A549 (cell line): ENCODE data around the gene AQP12B. TPM values are rescaled to one million over a fixed set of nuclear protein-coding genes. Genes with fewer than 3 reads are reported as not detected.

Source experiments
- ATAC-seq, 2 experiments: fragments of 200-7000 bp in 1 of 2; fragments of >200 bp in 1 of 2; cut with Nextera tagmentation in 1 of 2; cut with Tn5 transposase in 1 of 2; 3 replicates each; pipeline versions ENCODE4 v1.8.0 to v1.9.1; 2018 to 2020; ENCODE audit warnings: mild to moderate bottlenecking in 1 of 2, moderate library complexity in 1 of 2
- CTCF ChIA-PET: fragments of 300-600 bp; sonication (Branson Sonifier 250); formaldehyde crosslinking; extraction: SDS; loops from one replicate; lab custom pipeline; 2021; ENCODE audit warnings: antibody characterized with exemption, inconsistent platforms; lab: Yijun Ruan, JAX
- POLR2A ChIA-PET: fragments of 350-600 bp; formaldehyde crosslinking; extraction: SDS; loops from one replicate; lab custom pipeline; 2021; ENCODE audit warnings: antibody characterized with exemption, inconsistent platforms; lab: Yijun Ruan, JAX
- DNase-seq, 2 experiments: peaks; one replicate each; pipeline versions ENCODE4 v3.0.0 to v3.0.0-alpha.2; 2011 to 2016; ENCODE audit warnings: low read depth in 1 of 2, low spot score in 1 of 2
- FAIRE-seq: peaks from 2 replicates; lab custom pipeline; 2011; peaks lifted over from hg19 to GRCh38; lab: Jason Lieb, UNC
- H3K27ac ChIP-seq, 2 experiments: fragments of >200 bp; sonication (Bioruptor Twin); formaldehyde crosslinking; 3 replicates each; pipeline ENCODE4 v1.5.1; 2016 to 2017
- H3K4me1 ChIP-seq: fragments of >200 bp; sonication (Bioruptor Twin); formaldehyde crosslinking; 3 replicates; pipeline ENCODE4 v1.6.1; 2016
- H3K4me2 ChIP-seq: fragments of >200 bp; sonication (Bioruptor Twin); formaldehyde crosslinking; 3 replicates; pipeline ENCODE4 v1.6.1; 2016
- H3K4me3 ChIP-seq: fragments of >200 bp; sonication (Bioruptor Twin); formaldehyde crosslinking; 3 replicates; pipeline ENCODE4 v1.5.1; 2016
- H3K9me3 ChIP-seq: fragments of >200 bp; sonication (Bioruptor Twin); formaldehyde crosslinking; 3 replicates; pipeline ENCODE4 v1.6.1; 2016
- CBX8 ChIP-seq: fragments of 200-600 bp; sonication (generic); IDR thresholded peaks from 2 replicates; pipeline ENCODE4 v1.6.1; 2016
- CHD4 ChIP-seq: fragments of 200-600 bp; sonication (generic); IDR thresholded peaks from 2 replicates; pipeline ENCODE4 v1.6.1; 2016; ENCODE audit warnings: antibody characterized with exemption, mild to moderate bottlenecking, borderline replicate concordance
- E2F6 ChIP-seq: IDR thresholded peaks from 2 replicates; pipeline ENCODE4 v1.6.1; 2012; ENCODE audit warnings: low read depth, borderline replicate concordance
- EHF ChIP-seq: fragments of 250-450 bp; sonication (Bioruptor Pico); IDR thresholded peaks from 2 replicates; pipeline ENCODE4 v1.5.0; 2020; ENCODE audit warnings: mild to moderate bottlenecking
- EHMT2 ChIP-seq: fragments of 200-600 bp; sonication (generic); IDR thresholded peaks from 2 replicates; pipeline ENCODE4 v1.6.1; 2016; ENCODE audit warnings: antibody characterized with exemption, low read depth, mild to moderate bottlenecking, moderate library complexity
- ESRRA ChIP-seq: fragments of 150-350 bp; IDR thresholded peaks from 2 replicates; pipeline ENCODE4 v1.6.1; 2014; ENCODE audit warnings: mild to moderate bottlenecking, low read length, borderline replicate concordance
- FOSL2 ChIP-seq, 2 experiments: fragments of 450-650 bp in 1 of 2; fragments of >200 bp in 1 of 2; sonication (Bioruptor Twin) in 1 of 2; formaldehyde crosslinking; IDR thresholded peaks; 2 replicates each; pipeline versions ENCODE4 v1.5.0 to v1.6.1; 2016 to 2020; ENCODE audit warnings: mild to moderate bottlenecking in 1 of 2, moderate library complexity in 1 of 2
- FOXS1 ChIP-seq: fragments of 250-450 bp; sonication (Bioruptor Pico); IDR thresholded peaks from 2 replicates; pipeline ENCODE4 v1.5.0; 2020; ENCODE audit warnings: mild to moderate bottlenecking, moderate library complexity
- HMGXB4 ChIP-seq: fragments of 250-450 bp; sonication (Bioruptor Pico); IDR thresholded peaks from 2 replicates; pipeline ENCODE4 v1.5.0; 2021; ENCODE audit warnings: mild to moderate bottlenecking, moderate library complexity, borderline replicate concordance
- HOXB5 ChIP-seq: fragments of 250-450 bp; sonication (Bioruptor Pico); IDR thresholded peaks from 2 replicates; pipeline ENCODE4 v1.5.0; 2020; ENCODE audit warnings: mild to moderate bottlenecking, moderate library complexity
- KDM1A ChIP-seq: fragments of 200-600 bp; sonication (generic); IDR thresholded peaks from 2 replicates; pipeline ENCODE4 v1.6.1; 2016; ENCODE audit warnings: low read depth, mild to moderate bottlenecking
- MAFK ChIP-seq: fragments of 450-650 bp; IDR thresholded peaks from 2 replicates; pipeline ENCODE4 v1.6.1; 2014; ENCODE audit not compliant: partially characterized antibody
- MAZ ChIP-seq: fragments of 150-350 bp; IDR thresholded peaks from 2 replicates; pipeline ENCODE4 v1.6.1; 2014; ENCODE audit warnings: antibody characterized with exemption, low read depth, low read length, borderline replicate concordance
- MYC ChIP-seq: IDR thresholded peaks from 2 replicates; pipeline ENCODE4 v1.6.1; 2012; ENCODE audit warnings: mild to moderate bottlenecking, inconsistent platforms, low read length, improper control_type of control experiment, borderline replicate concordance
- NPAS2 ChIP-seq: fragments of 250-450 bp; sonication (Bioruptor Pico); IDR thresholded peaks from 2 replicates; pipeline ENCODE4 v1.8.0; 2022; ENCODE audit warnings: mild to moderate bottlenecking, moderate library complexity, borderline replicate concordance
- NR3C1 ChIP-seq: fragments of >200 bp; sonication (Bioruptor Twin); formaldehyde crosslinking; IDR thresholded peaks from 3 replicates; pipeline ENCODE4 v1.6.1; 2017
- PBX3 ChIP-seq: IDR thresholded peaks from 2 replicates; pipeline ENCODE4 v1.6.1; 2012
- PHF8 ChIP-seq: fragments of 200-600 bp; sonication (generic); IDR thresholded peaks from 2 replicates; pipeline ENCODE4 v1.6.1; 2016; ENCODE audit warnings: low read depth, mild to moderate bottlenecking, antibody characterized with exemption, moderate library complexity, borderline replicate concordance
- POLR2AphosphoS2 ChIP-seq: conservative IDR thresholded peaks from 2 replicates; pipeline ENCODE4 v1.6.1; 2012; ENCODE audit warnings: low read length, improper control_type of control experiment, inconsistent platforms
- RARB ChIP-seq: fragments of 250-450 bp; sonication (Bioruptor Pico); IDR thresholded peaks from 2 replicates; pipeline ENCODE4 v1.8.0; 2021; ENCODE audit warnings: mild to moderate bottlenecking, moderate library complexity
- RNF2 ChIP-seq: fragments of 200-600 bp; sonication (generic); IDR thresholded peaks from 2 replicates; pipeline ENCODE4 v1.6.1; 2016; ENCODE audit warnings: low read depth, mild to moderate bottlenecking, antibody characterized with exemption, moderate library complexity, borderline replicate concordance
- SMC3 ChIP-seq: fragments of >200 bp; sonication (Bioruptor Twin); formaldehyde crosslinking; IDR thresholded peaks from 3 replicates; pipeline ENCODE4 v1.6.1; 2018; ENCODE audit warnings: inconsistent platforms
- SREBF2 ChIP-seq: fragments of 450-650 bp; IDR thresholded peaks from 2 replicates; pipeline ENCODE4 v1.6.1; 2014; ENCODE audit warnings: mild to moderate bottlenecking, moderate library complexity
- TP53 ChIP-seq: fragments of 250-450 bp; sonication (Bioruptor Pico); IDR thresholded peaks from 2 replicates; pipeline ENCODE4 v1.5.0; 2021; ENCODE audit warnings: mild to moderate bottlenecking, moderate library complexity
- ZFP36 ChIP-seq: fragments of 450-650 bp; IDR thresholded peaks from 2 replicates; pipeline ENCODE4 v1.6.1; 2014; ENCODE audit warnings: borderline replicate concordance; ENCODE audit not compliant: partially characterized antibody
- ZSCAN20 ChIP-seq: fragments of 250-450 bp; sonication (Bioruptor Pico); IDR thresholded peaks from 2 replicates; pipeline ENCODE4 v1.8.0; 2022; ENCODE audit warnings: mild to moderate bottlenecking, moderate library complexity
- WGBS: methylation state at CpG from one replicate; pipeline ENCODE4 v1.1.6; 2017; ENCODE audit errors: missing lambda C conversion rate; 5-methylcytosine and 5-hydroxymethylcytosine counted together
- polyA plus RNA-seq, 4 experiments: library from polyadenylated mRNA; depleted of rRNA in 3 of 4; stranded (reverse); fragments of >200 nt; fragmentation: RNase III in 1 of 4; extraction: RNeasy Plus Mini Kit Qiagen cat#74134 plus additional on column Dnase treatment in 1 of 4; gene quantifications; 2 replicates in 3 of 4; 3 replicates in 1 of 4; pipeline ENCODE4 v1.2.3, GENCODE V29; 2011 to 2017
- TF ChIP-seq, protein P1 (sequence below): fragments of >200 bp; sonication (Bioruptor Twin); formaldehyde crosslinking; IDR thresholded peaks from 3 replicates; pipeline ENCODE4 v1.5.1; 2016
- TF ChIP-seq, protein P2 (sequence below): fragments of 250-450 bp; sonication (Bioruptor Pico); IDR thresholded peaks from 2 replicates; pipeline ENCODE4 v1.5.0; 2020; ENCODE audit warnings: low read depth, mild to moderate bottlenecking, moderate library complexity

AQP12B gene
- polyA plus RNA-seq, 2 of the 4 experiments (the other 2 are of a cell fraction), result not detected

GRCh38 chr2:240717181-240717641 lies 34.5 kb upstream of the AQP12B start:
- DNase-seq, result no peak
- CTCF ChIA-PET, result no interaction called here

DNA sequence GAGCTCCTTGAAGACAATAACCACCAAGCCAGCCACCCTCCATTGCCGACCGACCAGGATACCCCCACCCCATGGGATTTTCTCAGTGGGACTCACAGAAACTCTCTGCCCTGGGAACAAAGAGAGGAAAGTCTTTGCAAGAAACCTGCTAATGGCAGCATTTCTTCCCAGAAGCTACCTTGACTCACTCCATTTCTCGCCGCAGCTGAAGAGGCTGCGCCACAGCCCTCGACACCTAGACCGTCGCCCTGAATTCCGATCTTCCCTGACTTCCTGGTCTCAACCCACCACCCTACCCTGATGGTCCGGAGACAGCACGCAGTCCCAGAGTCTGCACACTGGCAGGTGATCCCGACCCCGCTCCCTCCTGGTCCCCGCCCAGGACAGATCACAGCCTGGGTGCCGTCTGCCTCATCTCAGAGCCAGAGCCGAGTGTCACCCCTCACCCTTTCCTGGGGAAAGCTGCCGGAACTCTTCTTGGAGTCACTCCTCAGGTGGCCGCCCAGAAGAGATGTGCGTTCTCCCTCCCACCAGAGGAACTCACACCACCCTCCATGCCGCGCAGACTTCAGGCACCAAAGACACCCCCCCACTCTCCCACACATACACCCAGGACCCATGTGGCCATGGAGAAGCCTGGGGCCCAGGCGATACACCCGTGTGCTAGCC lies 33.6 kb upstream of the AQP12B start:
- 84% methylated on average over 18 of the region's 23 CpGs for WGBS
- ATAC-seq, result no peak
- TF ChIP-seq MYC, result no peak
- TF ChIP-seq TP53 (CRISPR knock-in tag), result no peak
- TF ChIP-seq RARB (CRISPR knock-in tag), result no peak
- no peak for TF ChIP-seq PHF8
- no peak for TF ChIP-seq SMC3
- TF ChIP-seq ZFP36, result no peak
- TF ChIP-seq NR3C1, result no peak
- TF ChIP-seq, protein P1, sequence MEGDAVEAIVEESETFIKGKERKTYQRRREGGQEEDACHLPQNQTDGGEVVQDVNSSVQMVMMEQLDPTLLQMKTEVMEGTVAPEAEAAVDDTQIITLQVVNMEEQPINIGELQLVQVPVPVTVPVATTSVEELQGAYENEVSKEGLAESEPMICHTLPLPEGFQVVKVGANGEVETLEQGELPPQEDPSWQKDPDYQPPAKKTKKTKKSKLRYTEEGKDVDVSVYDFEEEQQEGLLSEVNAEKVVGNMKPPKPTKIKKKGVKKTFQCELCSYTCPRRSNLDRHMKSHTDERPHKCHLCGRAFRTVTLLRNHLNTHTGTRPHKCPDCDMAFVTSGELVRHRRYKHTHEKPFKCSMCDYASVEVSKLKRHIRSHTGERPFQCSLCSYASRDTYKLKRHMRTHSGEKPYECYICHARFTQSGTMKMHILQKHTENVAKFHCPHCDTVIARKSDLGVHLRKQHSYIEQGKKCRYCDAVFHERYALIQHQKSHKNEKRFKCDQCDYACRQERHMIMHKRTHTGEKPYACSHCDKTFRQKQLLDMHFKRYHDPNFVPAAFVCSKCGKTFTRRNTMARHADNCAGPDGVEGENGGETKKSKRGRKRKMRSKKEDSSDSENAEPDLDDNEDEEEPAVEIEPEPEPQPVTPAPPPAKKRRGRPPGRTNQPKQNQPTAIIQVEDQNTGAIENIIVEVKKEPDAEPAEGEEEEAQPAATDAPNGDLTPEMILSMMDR, result no peak
- no peak for TF ChIP-seq POLR2AphosphoS2
- no peak for TF ChIP-seq PBX3
- no peak for TF ChIP-seq KDM1A
- no peak for TF ChIP-seq CHD4
- no peak for TF ChIP-seq MAZ
- TF ChIP-seq NPAS2, result no peak

More at GRCh38 chr2:240717181-240717641, 34.5 kb upstream of the AQP12B start:
- no peak for TF ChIP-seq FOSL2 (IDR thresholded peaks at IDR 0.05)
- TF ChIP-seq FOSL2 (CRISPR knock-in tag; IDR thresholded peaks at IDR 0.05), result no peak
- no peak for TF ChIP-seq E2F6
- no peak for TF ChIP-seq FOXS1 (CRISPR knock-in tag)
- TF ChIP-seq HOXB5 (CRISPR knock-in tag), result no peak
- no peak for TF ChIP-seq EHMT2
- no peak for TF ChIP-seq SREBF2
- TF ChIP-seq ESRRA, result no peak
- no peak for TF ChIP-seq EHF (CRISPR knock-in tag)
- TF ChIP-seq, protein P2, sequence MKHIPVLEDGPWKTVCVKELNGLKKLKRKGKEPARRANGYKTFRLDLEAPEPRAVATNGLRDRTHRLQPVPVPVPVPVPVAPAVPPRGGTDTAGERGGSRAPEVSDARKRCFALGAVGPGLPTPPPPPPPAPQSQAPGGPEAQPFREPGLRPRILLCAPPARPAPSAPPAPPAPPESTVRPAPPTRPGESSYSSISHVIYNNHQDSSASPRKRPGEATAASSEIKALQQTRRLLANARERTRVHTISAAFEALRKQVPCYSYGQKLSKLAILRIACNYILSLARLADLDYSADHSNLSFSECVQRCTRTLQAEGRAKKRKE (CRISPR knock-in tag), result no peak
- no peak for TF ChIP-seq RNF2
- TF ChIP-seq ZSCAN20 (CRISPR knock-in tag), result no peak
- no peak for TF ChIP-seq MYC
- TF ChIP-seq POLR2AphosphoS2, result no peak
- TF ChIP-seq MAFK, result no peak
- TF ChIP-seq PHF8, result no peak
- TF ChIP-seq NR3C1, result no peak
- TF ChIP-seq, protein P1, result no peak
- TF ChIP-seq CBX8, result no peak
- no peak for TF ChIP-seq HMGXB4 (CRISPR knock-in tag)
- H3K4me3 ChIP-seq, result no peak overlapping the region
- POLR2A ChIA-PET, result no interaction called here
- no peak overlapping the region for H3K4me2 ChIP-seq
- H3K9me3 ChIP-seq, result no peaks in the 10 kb centered on the region
- ATAC-seq (no peak), FAIRE-seq (no peak)
- H3K27ac ChIP-seq, result no peak overlapping the region
- whole genome bisulfite sequencing, result 68% methylated on average over 8 of the region's 18 CpGs
- no peaks in the 10 kb centered on the region for H3K4me1 ChIP-seq

More for the DNA sequence above, 33.6 kb upstream of the AQP12B start:
- Histone ChIP-seq H3K27ac (no peak overlapping the region), H3K4me3 (no peak overlapping the region), H3K4me2 (no peak overlapping the region), H3K9me3 (no peaks in the 10 kb centered on the region), H3K4me1 (no peaks in the 10 kb centered on the region)
- FAIRE-seq (no peak), DNase-seq (no peak)
- POLR2A ChIA-PET, result no interaction called here
- CTCF ChIA-PET, result no interaction called here
